Neutrophil (primary cell): ENCODE measurements around the gene RBM4.

ENCODE experiments used
- H3K27ac ChIP-seq: fragments of 200-600 bp; sonication (generic); 2 replicates; pipeline ENCODE4 v1.5.1; 2016; ENCODE audit warnings: mild to moderate bottlenecking, moderate library complexity
- H3K27me3 ChIP-seq: fragments of 200-600 bp; sonication (generic); 2 replicates; pipeline ENCODE4 v1.6.0; 2016; ENCODE audit warnings: mild to moderate bottlenecking
- H3K36me3 ChIP-seq: fragments of 200-600 bp; sonication (generic); 2 replicates; pipeline ENCODE4 v1.5.1; 2017
- H3K4me1 ChIP-seq, 2 experiments: fragments of 200-600 bp in 1 of 2; sonication (generic) in 1 of 2; 1 replicate in 1 of 2; 2 replicates in 1 of 2; pipeline versions ENCODE4 v1.5.1 to v1.6.1; 2013 to 2016; ENCODE audit warnings: low read depth in 1 of 2, low read length in 1 of 2, mild to moderate bottlenecking in 1 of 2, moderate library complexity in 1 of 2; ENCODE audit not compliant: control insufficient read depth in 1 of 2, insufficient read depth in 1 of 2
- H3K4me3 ChIP-seq, 2 experiments: fragments of 200-600 bp in 1 of 2; sonication (generic) in 1 of 2; 1 replicate in 1 of 2; 2 replicates in 1 of 2; pipeline ENCODE4 v1.5.1; 2013 to 2016; ENCODE audit warnings: low read depth in 1 of 2, low read length in 1 of 2, mild to moderate bottlenecking in 1 of 2, moderate library complexity in 1 of 2
- H3K9me3 ChIP-seq: fragments of 200-600 bp; sonication (generic); 2 replicates; pipeline ENCODE4 v1.5.1; 2016
- CTCF ChIP-seq: fragments of 200-600 bp; sonication (generic); IDR thresholded peaks from 2 replicates; pipeline ENCODE4 v1.5.1; 2016; ENCODE audit warnings: antibody characterized with exemption

The RBM4 gene

GRCh38 chr11:66693356-66694055 is 55.0 kb downstream of the RBM4 start:
- TF ChIP-seq CTCF: no peak
- Histone ChIP-seq H3K4me3 (no peak overlapping the region), H3K27ac (no peak overlapping the region), H3K27me3 (no peaks in the 10 kb centered on the region), H3K36me3 (no peaks in the 10 kb centered on the region), H3K4me1 (no peaks in the 10 kb centered on the region), H3K9me3 (no peaks in the 10 kb centered on the region)

DNA sequence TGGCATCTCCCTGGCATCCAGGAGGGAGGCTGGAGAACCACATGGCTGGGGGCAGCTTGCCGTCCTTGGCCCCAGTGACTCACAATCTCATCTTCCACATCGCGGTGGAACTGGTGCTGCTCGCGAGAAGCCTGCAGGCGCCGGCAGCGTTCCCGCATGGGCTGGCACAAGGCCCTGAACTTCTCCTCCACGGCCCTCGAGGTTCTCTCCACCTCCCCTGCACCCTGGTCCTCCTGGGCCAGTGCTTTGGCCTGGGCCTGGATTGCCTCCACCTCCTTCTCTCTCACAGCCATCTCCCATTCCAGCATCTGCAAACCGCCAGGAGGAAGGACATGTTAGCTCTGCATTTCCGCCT is 55.5 kb downstream of the RBM4 start:
- Histone ChIP-seq H3K4me1 (no peaks in the 10 kb centered on the region), H3K27me3 (no peaks in the 10 kb centered on the region), H3K27ac (no peak overlapping the region), H3K4me3 (no peak overlapping the region), H3K9me3 (no peaks in the 10 kb centered on the region), H3K36me3 (no peaks in the 10 kb centered on the region)
- TF ChIP-seq CTCF: no peak

DNA sequence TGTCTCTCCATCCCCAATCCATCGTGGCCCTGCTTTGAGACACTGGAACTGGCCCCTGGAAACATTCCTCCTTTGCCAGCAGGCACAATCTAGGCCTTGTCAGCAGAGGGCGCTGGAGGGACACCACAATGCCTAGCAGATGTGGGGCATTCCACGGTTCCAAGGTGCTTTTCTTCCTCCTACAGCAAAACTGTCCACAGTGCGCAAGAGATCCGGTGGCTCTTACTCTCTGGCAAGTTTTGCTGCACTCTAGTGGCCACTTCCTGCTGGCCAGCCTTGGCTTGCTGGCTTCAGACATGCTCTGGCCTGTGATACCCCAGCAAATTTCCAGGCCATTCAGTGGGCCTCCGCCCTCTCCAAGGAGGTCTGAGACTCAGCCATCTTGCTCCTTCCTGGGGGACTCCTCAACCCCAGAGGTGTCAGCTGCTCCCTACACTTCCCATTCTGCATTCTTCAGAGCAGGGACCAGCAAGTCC is 56.3 kb downstream of the RBM4 start:
- Histone ChIP-seq H3K27me3 (no peaks in the 10 kb centered on the region), H3K4me3 (no peak overlapping the region), H3K36me3 (no peaks in the 10 kb centered on the region), H3K9me3 (no peaks in the 10 kb centered on the region), H3K27ac (no peak overlapping the region), H3K4me1 (no peaks in the 10 kb centered on the region)
- peak; percentile 75 for TF ChIP-seq CTCF
